ENCODE results near the gene CATSPERZ.

The CATSPERZ gene

GRCh38 chr11:64262271-64263002 lies 37.7 kb upstream of the CATSPERZ start:
- Mint-ChIP-seq H3K4me1 (peaks cover 27% of the 10 kb centered on the region), H3K27ac (no peak overlapping the region)
- DNase-seq, result no peak

GRCh38 chr11:64263021-64263946 lies 36.9 kb upstream of the CATSPERZ start:
- no peak overlapping the region for H3K4me3 Mint-ChIP-seq
- peak; percentile 60 for DNase-seq
- H3K27ac Mint-ChIP-seq, result peak overlapping the region; percentile 59
- TF ChIP-seq CTCF (IDR thresholded peaks at IDR 0.05), result no peak
- H3K27me3 Mint-ChIP-seq (ENCODE audit: low read depth, poor library complexity), result peaks cover 2% of the 10 kb centered on the region
- peaks cover 35% of the 10 kb centered on the region for H3K4me1 Mint-ChIP-seq
- peaks cover 16% of the 10 kb centered on the region for H3K36me3 Mint-ChIP-seq (ENCODE audit: low read depth)
- no peaks in the 10 kb centered on the region for H3K9me3 Mint-ChIP-seq

More at GRCh38 chr11:64262271-64263002, 37.7 kb upstream of the CATSPERZ start:
- H3K36me3 Mint-ChIP-seq (ENCODE audit: low read depth), result peaks cover 21% of the 10 kb centered on the region
- H3K9me3 Mint-ChIP-seq, result no peaks in the 10 kb centered on the region
- H3K27me3 Mint-ChIP-seq (ENCODE audit: low read depth, poor library complexity), result peaks cover 2% of the 10 kb centered on the region
- TF ChIP-seq CTCF (IDR thresholded peaks at IDR 0.05), result no peak
- no peak overlapping the region for H3K4me3 Mint-ChIP-seq

GRCh38 chr11:64263947-64264317 lies 36.2 kb upstream of the CATSPERZ start:
- peak overlapping the region; percentile 88 for H3K27ac Mint-ChIP-seq

GRCh38 chr11:64264371-64264852 lies 35.7 kb upstream of the CATSPERZ start:
- H3K36me3 Mint-ChIP-seq (ENCODE audit: low read depth), result peaks cover 14% of the 10 kb centered on the region
- H3K4me1 Mint-ChIP-seq, result peaks cover 42% of the 10 kb centered on the region
- DNase-seq, result no peak
- H3K27ac Mint-ChIP-seq, result peak overlapping the region; percentile 88
- no peak for TF ChIP-seq CTCF (IDR thresholded peaks at IDR 0.05)
- no peaks in the 10 kb centered on the region for H3K9me3 Mint-ChIP-seq
- peaks cover 2% of the 10 kb centered on the region for H3K27me3 Mint-ChIP-seq (ENCODE audit: low read depth, poor library complexity)
- no peak overlapping the region for H3K4me3 Mint-ChIP-seq

More at GRCh38 chr11:64263947-64264317, 36.2 kb upstream of the CATSPERZ start:
- H3K4me3 Mint-ChIP-seq, result no peak overlapping the region
- peaks cover 42% of the 10 kb centered on the region for H3K4me1 Mint-ChIP-seq
- DNase-seq, result no peak
- peaks cover 2% of the 10 kb centered on the region for H3K27me3 Mint-ChIP-seq (ENCODE audit: low read depth, poor library complexity)
- TF ChIP-seq CTCF (IDR thresholded peaks at IDR 0.05), result no peak
- H3K9me3 Mint-ChIP-seq, result no peaks in the 10 kb centered on the region
- H3K36me3 Mint-ChIP-seq (ENCODE audit: low read depth), result peaks cover 16% of the 10 kb centered on the region

- no peak for DNase-seq
- Mint-ChIP-seq H3K9me3 (no peaks in the 10 kb centered on the region), H3K4me3 (no peak overlapping the region), H3K27me3 (ENCODE audit: low read depth, poor library complexity) (no peaks in the 10 kb centered on the region), H3K36me3 (ENCODE audit: low read depth) (peaks cover 5% of the 10 kb centered on the region), H3K27ac (no peak overlapping the region), H3K4me1 (peaks cover 42% of the 10 kb centered on the region)
- TF ChIP-seq CTCF (IDR thresholded peaks at IDR 0.05), result no peak
These were observed 34.7 kb upstream of the CATSPERZ start for GRCh38 chr11:64265176-64266160.

Measured in nephron progenitor cell (in vitro differentiated cells).